GM21390 (cell line): Measurements from ENCODE around the gene CCR1.
"Not testable (repeated sequence)": the region's sequence is repeated elsewhere in the genome, so short reads cannot be mapped to it uniquely, and the experiment has no call there.

ENCODE experiments used
- ATAC-seq: cut with Tn5 transposase; IDR thresholded peaks from one replicate; pipeline ENCODE4 v1.9.1; 2021; ENCODE audit not compliant: unreplicated experiment

CCR1 gene

DNA sequence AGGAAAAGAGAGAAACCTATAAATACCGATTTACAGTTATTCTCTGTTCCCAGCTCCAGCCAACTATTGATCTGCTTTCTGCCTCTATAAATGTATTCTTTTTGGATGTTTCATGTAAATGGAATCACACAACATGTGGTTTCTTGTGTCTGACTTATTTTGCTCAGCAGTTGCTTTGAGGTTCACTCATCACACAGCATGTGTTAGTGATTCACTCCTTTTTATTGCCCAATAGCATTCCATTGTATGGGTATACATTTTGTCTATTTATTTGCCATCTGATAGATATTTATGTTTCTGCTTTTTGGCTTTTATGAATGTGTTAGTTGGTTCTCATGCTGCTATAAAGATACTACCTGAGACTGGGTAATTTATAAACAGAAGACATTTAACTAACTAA, 23.6 kb downstream of the CCR1 start:
- no peak for ATAC-seq

DNA sequence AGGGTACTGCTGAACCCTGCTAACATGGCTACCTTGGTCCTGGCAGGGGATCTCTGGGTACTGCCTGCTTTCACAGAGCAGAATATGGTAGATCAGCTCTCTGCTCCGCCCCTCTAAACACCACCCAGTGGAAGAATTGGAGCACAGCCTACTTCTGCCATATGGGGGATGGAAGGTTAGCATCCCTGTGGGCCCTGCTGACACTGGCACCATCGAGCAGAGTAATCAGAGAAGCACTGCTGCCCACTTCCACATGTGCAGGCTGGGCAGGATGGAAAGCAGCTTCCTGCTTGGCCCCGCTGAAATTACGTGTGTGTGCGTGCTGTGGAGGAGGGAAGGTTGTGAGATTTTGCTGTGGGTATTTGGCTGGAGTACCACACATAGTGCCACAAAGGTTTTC, 24.8 kb downstream of the CCR1 start:
- no peak for ATAC-seq

DNA sequence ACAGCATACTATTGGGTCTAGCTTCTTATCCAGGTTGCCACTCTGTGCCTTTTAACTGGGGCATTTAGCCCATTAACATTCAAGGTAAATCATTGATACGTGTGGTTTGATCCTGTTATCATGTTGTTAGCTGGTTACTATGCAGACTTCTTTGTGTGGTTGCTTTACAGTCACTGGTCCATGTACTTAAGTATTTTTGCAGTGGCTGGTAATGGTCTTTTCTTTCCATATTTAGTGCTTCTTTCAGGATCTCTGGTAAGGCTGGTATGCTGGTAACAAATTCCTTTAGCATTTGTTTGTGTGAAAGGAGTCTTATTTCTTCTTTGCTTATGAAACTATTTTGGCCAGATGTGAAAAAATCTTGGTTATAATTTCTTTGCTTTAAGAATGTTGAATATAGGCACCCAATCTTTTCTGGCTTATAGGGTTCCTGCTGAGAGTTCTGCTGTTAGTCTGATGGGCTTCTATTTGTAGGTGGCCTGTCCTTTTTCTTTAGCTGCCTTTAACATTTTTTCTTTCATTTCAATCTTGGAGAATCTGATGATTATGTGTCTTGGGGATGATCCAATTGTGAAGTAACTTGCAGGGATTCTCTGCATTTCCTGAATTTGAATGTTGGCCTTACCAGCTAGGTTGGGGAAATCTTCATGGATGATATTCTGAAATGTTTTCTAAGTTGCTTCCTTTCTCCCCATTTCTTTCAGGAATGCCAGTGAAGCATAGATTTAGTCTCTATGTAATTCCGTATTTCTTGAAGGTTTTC, 39.3 kb downstream of the CCR1 start:
- no peak for ATAC-seq

DNA sequence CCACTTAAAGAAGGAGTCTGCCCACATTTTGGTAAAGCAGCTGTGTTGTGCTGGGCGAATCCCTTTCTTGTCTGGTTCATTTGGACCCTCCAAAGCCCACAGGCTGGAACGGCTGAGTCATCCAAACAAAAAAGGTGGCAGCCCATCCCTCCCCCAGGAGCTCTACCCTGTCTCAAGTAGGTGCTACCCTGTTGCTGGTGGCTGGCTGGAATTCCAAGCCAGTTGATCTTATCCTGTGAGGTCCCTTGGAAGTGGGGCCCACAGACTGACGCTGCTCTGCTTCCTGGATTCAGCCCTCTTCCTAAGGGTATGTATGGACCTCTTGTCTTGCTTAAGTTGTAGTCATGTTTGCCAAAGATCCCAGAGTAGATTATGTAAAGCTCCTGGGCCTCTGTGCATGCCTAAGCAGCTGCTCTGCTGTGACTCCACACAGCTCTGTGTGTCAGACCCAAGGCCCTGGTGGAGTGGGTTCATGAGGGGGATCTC, 44.5 kb downstream of the CCR1 start:
- no peak for ATAC-seq

DNA sequence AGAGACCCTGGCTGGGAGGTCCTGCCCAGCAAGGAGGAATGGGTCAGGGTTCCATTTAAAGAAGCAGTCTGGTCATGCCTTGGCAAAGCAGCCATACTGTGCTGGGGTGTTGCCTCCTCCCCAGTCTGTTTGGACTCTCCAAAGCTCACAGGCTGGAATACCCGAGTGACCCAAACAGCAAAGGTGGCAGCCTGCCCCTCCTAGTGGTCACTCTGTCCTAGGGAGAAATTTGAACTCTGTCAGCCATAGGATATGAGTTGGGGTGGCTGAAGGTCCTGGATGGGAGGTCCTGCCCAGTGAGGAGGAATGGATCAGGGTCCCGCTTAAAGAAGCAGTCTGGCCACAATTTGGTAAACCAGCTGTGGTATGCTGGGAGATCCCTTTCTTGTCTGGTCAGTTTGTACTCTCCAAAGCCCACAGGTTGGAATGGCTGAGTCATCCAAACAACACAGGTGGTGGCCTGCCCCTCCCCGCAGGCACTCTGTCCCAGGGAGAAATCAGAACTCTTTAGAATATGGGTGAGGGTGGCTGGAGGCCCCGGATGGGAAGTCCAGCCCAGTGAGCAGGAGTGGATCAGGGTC, 45.0 kb downstream of the CCR1 start:
- ATAC-seq: no peak

DNA sequence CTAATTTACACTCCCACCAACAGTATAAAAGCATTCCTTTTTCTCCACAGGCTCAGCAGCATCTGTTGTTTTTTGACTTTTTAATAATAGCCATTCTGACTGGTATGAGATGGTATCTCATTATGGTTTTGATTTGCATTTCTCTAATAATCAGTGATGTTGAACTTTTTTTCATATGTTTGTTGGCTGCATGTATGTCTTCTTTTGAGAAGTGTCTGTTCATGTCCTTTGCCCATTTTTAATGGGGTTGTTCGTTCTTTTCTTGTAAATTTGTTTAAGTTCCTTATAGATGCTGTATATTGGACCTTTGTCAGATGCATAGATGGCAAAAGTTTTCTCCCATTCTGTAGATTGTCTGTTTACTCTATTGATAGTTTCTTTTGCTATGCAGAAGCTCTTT, 50.4 kb downstream of the CCR1 start:
- not testable (repeated sequence) for ATAC-seq

DNA sequence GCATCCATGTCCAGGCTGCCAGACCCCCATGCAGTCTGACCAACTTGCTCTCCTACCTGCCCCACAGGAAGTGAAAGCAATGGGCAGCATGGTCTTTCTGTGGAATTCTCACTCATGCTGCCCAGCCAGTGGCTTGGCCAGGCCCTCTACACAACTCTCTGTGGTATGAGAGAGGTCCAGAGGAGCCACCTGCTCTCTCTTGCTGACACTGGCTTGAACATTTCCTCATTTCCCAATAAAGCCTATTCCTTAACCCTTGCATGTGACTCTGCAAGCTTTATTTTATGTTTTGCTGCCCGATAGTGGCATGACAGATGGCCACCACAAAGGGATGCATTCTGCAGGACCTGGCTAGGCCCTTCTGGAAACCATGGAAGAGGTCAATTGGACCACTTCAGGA, 53.8 kb downstream of the CCR1 start:
- ATAC-seq: no peak
